HL-60/S4 treated with retinoic acid at 250 ng/mL for 4 days and 3 days (cell line): ENCODE measurements around the gene ZFHX2.

Experiments
- in situ Hi-C: fragments of 300-500 bp; cut with MboI; formaldehyde crosslinking; loops from 2 replicates; pipeline ENCODE4 v1.7.0; 2022; ENCODE audit warnings: low sequenced_read_pairs

Gene ZFHX2

DNA sequence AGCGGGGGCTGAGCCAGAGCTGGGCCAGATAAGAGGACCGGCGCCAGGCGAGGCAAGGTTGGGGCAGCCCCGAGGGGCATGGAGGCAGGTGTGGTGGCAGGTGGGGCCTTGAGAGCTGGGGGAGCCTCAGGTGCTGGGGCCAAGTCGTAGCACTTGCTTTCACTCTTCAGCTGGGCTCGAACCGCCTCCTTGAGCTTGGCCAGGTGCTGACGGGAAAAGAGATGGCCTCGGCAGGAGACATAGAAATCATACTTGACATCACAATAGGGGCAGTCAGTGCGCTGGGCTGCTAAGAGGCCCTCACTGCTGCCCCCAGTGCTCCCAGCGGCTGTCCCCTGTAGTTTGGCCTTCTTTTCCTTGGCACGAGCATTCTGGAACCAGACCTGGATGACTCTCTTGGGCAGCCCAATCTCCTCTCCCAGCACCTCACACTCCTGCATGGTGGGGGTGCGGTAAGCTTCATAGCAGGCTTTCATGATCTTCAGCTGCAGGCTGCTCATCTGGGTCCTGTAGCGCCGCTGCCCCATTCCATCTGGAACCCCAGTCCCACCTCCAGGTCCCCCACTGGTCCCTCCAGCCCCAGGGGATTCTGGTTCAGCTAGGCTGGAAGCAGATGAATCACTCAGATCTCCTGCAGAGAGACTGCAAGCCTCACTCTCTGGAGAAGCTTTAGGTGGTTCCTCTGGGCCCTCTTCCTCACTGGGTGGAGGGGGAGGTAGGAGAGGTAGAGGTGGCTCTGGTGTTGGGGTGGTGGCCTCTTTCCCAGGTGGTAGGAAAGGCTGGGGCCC is 28.1 kb downstream of the ZFHX2 start:
- in situ Hi-C loops: no loop called here

- in situ Hi-C loops: no loop called here
Measured at GRCh38 chr14:23522643-23523198, 28.8 kb downstream of the ZFHX2 start.

DNA sequence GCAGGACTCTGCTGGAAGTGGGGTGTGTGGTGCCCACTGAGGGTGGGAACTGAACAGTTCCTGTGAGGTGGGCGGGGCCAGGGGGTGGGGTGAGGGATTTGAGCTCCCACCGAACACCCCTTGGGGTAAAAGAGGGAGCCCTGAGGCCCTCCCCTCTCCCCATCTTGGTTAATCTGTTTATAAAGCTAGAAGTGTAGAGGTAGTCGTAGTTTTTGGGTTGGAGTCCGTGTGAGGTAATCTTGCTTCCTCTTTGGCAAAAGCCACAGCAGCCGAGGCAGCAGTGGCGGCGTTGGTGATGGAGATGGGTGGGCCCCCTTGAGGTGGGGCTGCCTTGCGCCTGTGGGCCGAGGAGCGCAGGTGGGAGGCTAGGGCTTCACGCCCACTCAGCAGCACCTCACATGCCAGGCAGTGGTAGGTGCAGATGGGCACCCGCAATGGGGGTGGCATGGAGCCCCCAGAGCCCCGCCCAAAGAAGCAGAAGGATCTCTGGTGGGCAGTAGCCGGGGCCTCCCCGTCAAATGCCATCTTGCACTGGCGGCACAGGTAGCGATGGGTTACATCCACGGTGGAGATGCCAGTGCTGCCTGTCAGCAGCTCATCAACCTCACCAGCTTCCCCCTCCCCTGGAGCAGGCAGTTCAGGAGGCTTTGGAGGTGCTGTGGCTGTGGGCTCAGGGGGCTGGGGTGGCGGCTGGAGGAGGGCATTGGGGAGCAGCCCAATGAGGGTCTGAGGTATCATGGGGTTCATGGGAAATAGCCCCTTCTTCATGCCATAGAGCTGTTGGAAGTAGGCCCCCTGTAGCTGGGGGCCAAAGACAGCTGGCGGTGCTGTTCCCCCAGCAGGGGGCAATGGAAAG is 29.6 kb downstream of the ZFHX2 start:
- in situ Hi-C loops: no loop called here

DNA sequence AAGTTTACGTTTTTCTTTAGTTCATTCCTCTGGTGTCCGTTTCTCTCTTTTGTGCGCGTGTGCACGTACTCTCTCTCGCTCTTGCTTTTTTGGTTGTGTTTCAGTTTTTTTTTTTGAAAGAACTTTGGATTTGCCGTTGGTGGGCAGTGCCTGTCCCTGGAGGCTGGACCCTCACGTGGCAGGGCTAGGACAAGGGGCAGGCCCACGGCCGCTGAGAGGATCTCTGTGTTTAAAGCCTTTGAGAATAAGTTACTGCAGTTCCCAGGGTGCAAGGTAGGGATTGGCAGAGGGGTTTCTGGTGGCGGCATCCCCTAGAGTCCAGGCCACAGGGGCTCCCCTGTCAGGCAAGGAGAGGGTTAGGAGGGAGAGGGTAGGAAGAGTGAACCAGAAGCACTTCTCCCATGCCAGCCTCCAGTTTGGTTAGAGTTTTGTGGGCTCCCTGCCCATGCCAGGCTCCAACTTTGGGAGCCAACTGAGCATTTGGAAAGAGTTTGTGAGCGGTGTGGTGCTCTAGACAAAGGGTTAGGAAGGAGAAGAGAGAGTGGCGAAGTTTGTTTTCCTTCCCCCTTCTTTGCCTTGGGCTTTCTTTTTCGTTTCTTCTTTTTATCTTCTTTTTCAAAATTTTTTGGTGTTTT is 30.5 kb downstream of the ZFHX2 start:
- in situ Hi-C loops: no loop called here

DNA sequence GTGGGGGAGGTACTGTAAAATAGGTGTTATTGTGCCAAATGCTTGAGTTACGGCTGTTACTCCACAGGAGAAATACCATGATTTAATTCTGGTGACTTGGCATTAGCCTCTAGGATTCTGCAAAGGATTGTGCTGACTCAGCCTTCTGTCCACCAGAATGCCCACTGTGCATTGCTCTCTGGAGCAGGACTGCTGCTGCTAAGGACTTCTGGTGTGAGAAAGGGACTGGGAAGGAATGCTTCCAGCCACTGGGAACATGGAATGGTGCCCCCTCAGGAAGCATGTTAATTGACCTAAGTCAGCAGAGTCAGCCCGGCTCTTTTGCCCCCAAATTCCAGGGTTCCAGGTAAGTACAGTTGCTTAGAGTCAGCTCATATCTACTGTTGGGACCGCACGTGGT is 32.9 kb downstream of the ZFHX2 start:
- in situ Hi-C loops: no loop called here

DNA sequence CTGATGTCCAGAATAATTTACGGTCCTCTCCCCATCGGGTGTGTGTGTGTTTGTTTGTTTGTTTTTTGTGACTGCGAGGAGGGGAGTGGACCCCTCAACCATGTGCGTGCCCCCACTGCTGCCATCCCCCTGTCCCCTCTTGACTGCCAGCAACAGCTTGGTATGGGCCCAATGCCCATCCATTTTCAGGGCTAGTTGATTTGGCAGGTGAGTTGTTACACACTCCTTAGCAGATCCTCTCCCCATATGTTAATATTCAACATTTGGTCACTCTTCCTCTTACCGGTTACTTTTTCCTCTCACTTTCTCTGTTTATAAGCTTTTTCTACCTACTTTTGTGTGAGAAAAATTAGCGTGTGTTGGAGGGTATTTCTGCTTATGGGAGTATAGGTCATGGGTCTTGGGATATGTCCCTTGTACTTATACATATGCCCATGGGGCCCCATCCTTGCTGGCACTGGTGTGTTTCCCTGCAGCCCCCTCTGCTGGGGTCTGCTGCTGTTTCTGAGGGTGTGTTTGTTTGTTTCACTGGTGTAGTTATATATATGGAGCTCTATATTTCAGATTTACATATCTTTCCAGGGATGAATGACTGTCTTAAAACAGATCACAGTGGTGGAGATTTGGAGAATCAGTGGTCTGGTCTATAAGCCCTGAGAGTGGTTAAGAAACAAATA is 33.8 kb downstream of the ZFHX2 start:
- in situ Hi-C loops: no loop called here

- in situ Hi-C loops: no loop called here
Measured at GRCh38 chr14:23514644-23514957, 37.0 kb downstream of the ZFHX2 start.

DNA sequence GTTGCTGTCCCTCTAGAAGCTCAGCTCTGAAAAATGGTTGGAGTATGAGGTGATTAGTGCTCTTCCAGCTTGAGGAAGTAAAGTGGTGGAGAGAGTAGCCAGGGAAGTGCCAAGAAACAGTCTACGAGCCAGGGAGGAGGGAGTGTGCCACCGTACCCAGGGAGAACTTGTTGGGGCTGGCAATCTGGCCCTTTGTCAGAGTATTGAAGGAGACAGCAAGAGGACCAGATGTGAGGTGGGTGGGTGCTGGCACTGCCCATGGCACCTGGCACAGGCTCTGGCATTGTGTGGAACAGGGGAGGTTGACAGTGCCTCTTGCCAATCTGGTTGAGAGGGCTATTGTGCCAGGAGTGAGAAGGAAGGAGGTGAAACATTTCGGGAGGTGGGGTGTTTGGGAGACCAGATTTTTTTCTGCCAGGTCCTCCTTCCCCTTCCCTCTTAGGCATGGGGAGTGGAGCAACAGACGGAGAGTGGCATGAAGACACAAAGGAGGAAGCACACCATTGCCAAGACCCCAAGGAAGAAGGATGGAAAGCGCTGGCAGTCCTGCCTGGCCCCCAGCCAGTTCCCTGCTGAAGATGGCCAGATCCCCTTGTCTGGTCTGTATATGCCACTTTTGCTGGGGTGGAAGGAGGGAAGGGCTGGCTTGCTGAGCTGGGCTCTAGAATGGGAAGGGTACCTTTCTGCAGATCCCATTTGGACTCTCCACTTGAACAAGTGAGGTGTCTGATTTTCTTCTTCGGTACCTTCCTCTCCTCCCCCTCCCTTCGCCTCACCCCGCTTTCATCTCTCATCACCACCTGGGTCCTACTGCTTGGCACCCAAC is 37.5 kb downstream of the ZFHX2 start:
- in situ Hi-C loops: no loop called here

DNA sequence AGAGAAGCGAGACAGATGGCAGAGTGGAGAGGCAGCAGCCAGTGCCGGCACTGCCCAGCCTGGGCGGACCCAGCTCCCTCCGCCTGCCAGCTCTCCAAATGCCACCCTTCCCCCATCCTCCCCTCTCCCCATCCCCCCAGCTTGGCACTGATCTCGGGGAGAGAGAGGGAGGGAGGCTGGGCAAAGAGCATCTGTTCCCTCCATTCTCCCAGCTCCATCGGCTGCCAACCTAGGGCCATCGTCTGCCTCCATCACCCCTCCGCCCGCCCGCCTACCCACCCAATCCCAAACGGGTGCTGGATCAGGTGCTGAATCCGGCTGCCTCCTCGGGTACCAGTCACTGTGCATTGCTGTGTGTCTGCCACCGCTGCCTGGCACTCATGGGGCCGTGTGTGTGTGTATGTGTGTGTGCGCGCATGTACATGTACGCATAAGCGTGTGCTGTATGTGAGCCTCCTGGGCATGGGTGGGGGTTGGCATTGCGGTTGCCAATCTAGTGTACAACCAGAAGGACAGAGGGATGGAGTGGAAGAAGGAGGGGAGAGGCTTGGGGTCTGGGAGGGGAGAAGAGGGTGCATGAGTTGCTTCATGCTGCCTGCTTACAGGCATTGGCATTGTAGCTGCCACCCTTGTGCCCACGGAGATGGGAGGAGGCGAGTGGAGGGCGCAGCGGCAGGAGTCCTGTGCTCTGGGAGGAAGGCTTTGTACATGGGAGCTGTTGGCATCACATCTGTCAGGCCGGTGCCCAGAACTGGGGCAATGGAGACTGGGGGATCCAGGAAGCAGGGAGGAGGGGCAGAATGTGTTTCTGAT is 38.4 kb downstream of the ZFHX2 start:
- in situ Hi-C loops: no loop called here

DNA sequence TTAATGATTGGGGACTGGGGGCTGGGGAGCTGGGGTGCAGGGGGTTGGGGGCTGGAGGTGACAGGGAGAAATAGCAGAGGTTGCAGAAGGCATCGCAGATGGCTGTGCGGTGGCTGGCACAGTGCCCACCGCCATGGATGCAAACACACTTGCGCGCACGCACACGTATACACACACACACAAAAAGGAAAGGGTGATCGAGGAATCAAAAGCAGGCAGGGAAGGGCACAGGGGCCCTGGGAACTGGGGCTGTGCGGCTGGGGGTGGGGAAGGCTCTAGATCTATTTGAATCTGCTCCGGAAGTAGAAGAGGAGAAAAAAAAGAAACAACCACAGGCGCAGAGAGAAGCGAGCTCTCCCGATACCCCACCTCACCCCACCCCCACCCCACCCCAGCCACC is 39.4 kb downstream of the ZFHX2 start:
- in situ Hi-C loops: no loop called here

DNA sequence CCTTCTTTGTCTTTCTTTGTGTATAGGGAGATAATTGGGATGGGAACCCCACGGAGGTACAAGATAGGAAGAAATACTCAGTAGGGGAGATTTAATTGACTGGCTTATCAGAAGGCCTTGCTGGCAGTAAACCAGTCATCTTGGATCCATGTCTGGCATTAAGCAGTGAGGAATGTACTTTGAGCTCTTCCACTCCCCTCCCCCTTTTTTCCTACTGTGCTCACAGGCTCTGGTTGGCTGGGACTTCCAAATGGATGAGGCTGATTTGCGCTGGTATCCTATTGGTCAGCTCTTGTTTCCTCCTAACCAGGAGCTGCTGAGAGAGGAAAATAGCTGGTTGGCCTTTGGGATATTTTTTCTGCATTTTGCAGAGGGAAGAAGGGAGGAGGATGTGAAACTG is 57.3 kb downstream of the ZFHX2 start:
- in situ Hi-C loops: no loop called here

DNA sequence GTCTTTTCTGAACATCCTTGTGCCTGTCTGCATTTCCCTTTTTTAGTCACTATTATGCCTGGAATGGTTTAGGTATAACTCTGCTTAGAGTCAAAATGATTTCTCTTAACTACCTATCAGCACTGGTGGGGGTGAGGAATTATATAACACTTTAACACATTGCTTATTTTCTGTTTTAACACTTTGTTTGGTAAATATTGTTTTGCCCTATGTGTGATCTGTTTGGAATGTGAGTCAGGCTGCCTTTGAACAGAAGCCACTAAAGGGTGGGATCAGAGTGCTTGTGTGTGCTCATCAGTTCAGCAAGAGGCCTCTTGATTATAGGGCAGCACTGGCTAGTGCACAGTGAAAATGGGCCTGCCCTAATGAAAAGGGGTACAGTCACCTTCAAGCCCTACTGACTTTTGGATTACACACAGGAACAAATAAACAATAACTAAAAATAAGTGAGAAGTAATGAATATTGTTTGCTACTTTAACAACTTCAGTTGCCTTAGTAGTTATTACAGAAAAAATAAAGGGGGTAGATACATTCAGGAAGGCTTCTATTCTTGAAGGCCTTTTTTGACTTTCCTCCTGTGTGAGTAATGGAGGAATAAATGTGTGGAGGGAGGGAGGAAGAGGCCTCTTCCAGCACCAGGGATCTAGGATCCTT is 58.8 kb downstream of the ZFHX2 start:
- in situ Hi-C loops: no loop called here

GRCh38 chr14:23487216-23487615 is 64.3 kb downstream of the ZFHX2 start:
- in situ Hi-C loops: loop anchor here (10.0 kb wide), 1 partner anchor 68 kb away; the partner anchor contains the start of genes THTPA and ZFHX2

DNA sequence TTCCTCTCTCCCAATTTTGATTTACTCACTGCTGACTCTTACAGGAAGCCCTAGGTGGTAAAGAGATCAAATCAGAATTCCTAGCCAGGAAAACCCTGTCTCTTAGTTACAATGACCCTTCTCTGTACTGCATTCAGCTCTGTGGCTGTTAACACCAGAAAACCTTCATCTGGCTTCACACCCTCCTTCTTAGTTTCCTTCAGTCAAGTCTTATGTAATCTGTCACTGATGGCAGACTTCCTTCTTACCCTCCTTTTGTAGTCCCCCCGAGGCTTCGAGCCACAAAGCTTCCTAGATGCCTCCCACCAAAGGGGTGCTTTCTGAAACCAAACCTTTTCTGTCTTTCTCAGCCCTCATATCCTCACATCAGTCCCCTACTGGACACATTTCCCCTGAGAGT is 65.5 kb downstream of the ZFHX2 start:
- in situ Hi-C loops: loop anchor here (10.0 kb wide), 1 partner anchor 69 kb away; the partner anchor contains the start of genes THTPA and ZFHX2

- in situ Hi-C loops: loop anchor here (10.0 kb wide), 1 partner anchor 69 kb away; the partner anchor contains the start of genes THTPA and ZFHX2
Measured at GRCh38 chr14:23485326-23485725, 66.2 kb downstream of the ZFHX2 start.

DNA sequence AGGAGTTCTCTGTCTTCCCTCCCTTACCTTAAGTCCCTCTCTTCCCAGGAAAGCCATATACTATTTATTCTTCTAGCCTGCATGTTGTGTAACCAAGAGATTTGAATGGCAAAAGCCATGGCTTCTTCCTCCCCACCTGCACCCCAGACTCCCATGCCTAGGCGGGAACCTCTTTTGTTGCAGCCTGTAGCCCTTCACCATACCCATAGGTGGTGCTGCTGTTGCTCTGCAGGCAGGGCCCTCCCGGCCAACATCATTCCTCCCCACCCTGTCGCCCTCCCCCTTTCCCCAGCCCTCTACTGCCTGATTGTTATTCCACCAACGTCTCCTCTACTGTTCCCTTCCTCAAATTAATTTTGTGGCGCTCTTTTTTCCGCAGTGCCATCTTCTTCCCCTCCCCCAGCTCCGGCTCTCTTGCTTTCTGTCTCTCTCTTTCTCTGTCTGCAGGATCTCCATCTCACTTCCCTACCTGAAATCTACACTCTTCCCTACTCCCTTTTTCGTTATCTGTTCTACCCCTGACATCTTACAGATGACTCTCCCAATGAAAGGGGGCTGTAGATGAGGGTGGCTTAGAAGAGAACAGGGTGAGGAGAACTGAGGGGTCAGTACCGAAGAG is 68.2 kb downstream of the ZFHX2 start:
- in situ Hi-C loops: loop anchor here (10.0 kb wide), 1 partner anchor 71 kb away; the partner anchor contains the start of genes THTPA and ZFHX2

GRCh38 chr14:23482823-23483148 is 68.8 kb downstream of the ZFHX2 start:
- in situ Hi-C loops: loop anchor here (10.0 kb wide), 1 partner anchor 72 kb away; the partner anchor contains the start of genes THTPA and ZFHX2
